Urothelium cell line (cell line): ENCODE results near the gene GJD3.

Experiments
- DNase-seq: peaks from one replicate; pipeline ENCODE4 v3.0.0; 2011; ENCODE audit warnings: low spot score, mixed read lengths
- FAIRE-seq: peaks from 2 replicates; lab custom pipeline; 2011; peaks lifted over from hg19 to GRCh38; lab: Jason Lieb, UNC

The GJD3 gene

GRCh38 chr17:40354221-40355122 lies 10.1 kb downstream of the GJD3 start:
- FAIRE-seq (no peak), DNase-seq (no peak)

DNA sequence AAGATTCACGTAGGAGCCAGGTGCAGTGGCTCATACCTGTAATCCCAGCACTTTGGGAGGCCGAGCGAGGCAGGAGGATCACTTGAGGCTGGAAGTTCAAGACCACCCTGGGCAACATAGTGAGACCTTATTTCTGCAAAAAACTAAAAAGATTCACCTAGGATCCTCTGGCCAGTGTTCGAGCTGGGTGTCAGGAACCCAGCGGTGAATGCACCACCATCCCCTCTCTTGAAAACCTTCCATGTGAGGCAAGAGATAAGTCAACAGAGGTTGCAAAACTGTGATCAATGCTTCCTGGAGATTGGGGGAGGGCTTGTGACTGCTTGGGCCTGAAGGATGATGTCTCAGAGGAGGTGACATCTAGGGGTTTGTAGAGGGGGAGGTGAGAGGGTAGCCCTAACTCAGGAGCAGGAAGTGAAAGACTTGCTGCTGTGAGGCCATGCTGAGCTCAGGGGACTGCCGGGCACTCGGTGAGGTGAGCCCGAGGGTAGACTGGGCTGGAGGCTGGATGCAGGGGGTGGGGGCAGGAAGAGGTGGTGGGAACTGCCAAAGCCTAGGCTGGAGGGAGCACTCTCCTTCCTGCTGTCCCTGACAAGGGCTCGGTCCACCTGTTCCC lies 11.7 kb downstream of the GJD3 start:
- FAIRE-seq (no peak), DNase-seq (no peak)

GRCh38 chr17:40352237-40352778 lies 12.2 kb downstream of the GJD3 start:
- FAIRE-seq (no peak), DNase-seq (no peak)

DNA sequence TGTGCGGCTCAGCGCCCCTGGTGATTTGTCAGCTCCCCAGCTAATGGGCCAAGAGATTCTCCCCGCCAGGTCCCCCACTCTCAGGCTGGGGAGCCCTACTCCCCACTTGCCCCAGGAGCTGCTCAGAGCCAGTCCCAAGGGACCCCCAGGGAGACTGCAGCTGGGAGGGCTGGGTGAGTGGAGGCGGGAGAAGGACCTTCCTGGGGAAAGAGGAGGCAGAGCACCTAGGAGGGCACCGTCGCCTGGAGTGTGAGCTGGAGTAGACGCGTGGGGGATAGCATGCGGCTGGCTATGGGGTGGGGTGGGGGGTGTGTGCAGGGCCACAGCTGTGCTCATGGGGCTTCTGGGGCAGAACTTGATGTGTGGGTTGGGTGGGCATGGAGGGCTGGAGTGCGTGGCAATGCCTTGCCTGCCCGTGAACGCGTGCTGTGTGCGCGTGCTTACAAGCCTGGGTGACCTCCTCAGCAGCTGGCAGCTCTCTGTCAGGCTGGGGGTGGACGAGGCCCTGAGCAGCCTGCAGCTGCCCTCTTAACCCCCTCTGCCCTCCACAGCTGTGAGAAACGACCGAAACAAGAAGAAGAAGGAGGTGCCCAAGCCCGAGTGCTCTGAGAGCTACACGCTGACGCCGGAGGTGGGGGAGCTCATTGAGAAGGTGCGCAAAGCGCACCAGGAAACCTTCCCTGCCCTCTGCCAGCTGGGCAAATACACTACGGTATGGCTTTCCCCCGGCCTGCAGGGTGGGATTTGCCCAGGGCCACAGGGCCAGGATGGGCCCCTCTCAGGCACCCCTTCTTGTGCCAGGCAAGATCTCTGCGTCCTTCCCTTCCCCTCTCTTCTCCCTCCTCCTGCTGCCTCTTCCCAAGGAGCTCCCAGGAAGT lies 12.9 kb downstream of the GJD3 start:
- FAIRE-seq = no peak

DNA sequence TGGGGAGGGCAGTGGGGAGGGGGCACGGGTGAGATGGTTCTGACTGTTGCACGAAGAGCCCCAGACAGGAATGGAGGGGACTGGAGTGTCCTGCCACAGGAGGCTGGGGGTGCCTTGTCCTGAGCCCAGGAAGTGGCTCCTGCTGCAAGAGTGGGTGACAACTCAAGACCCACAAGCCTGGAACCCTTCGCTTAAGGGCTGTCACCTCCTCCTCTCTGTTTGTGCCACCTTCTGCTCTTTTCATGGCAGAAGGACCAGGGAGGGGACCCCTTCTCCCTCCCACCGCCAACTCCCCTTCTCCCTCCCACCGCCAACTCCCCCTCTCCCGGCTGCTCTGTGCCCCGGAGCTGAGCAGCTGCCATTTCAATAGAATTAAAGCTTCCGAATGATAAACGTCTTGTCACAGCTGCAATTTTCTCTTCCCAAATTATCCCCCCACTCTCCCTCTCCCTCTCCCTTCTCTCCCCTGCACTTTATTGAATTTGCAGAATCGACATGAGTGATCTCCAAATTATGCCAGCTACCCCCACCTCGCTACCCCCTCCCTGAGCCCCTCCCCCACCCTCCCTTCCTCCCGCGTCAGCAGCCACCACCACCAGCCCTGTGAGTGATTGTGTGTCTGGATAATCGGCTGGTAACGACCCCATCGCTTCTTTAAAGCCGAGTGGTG lies 13.7 kb downstream of the GJD3 start:
- FAIRE-seq (no peak), DNase-seq (no peak)

More for the DNA sequence above, 12.9 kb downstream of the GJD3 start:
- DNase-seq = no peak

- peak; percentile 9 for FAIRE-seq
- DNase-seq = no peak
Observed at GRCh38 chr17:40349895-40350688, 14.4 kb downstream of the GJD3 start.

DNA sequence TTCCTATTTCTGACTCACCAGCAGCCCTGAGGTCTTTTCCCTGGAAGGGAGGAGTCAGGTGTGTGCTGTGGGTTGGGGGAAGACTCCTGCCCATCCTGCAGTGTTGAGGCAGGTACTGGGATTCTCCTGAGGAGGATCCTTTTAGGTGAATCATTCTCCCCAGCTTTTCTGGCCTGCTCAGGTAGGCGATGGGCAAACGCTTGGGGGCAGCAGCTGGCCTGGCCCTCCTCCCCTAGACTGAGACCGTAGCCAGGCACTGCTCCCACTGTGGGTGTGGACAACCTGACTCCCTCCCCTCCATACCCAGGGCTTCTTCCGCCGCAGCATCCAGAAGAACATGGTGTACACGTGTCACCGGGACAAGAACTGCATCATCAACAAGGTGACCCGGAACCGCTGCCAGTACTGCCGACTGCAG lies 15.1 kb downstream of the GJD3 start:
- FAIRE-seq (no peak), DNase-seq (no peak)

DNA sequence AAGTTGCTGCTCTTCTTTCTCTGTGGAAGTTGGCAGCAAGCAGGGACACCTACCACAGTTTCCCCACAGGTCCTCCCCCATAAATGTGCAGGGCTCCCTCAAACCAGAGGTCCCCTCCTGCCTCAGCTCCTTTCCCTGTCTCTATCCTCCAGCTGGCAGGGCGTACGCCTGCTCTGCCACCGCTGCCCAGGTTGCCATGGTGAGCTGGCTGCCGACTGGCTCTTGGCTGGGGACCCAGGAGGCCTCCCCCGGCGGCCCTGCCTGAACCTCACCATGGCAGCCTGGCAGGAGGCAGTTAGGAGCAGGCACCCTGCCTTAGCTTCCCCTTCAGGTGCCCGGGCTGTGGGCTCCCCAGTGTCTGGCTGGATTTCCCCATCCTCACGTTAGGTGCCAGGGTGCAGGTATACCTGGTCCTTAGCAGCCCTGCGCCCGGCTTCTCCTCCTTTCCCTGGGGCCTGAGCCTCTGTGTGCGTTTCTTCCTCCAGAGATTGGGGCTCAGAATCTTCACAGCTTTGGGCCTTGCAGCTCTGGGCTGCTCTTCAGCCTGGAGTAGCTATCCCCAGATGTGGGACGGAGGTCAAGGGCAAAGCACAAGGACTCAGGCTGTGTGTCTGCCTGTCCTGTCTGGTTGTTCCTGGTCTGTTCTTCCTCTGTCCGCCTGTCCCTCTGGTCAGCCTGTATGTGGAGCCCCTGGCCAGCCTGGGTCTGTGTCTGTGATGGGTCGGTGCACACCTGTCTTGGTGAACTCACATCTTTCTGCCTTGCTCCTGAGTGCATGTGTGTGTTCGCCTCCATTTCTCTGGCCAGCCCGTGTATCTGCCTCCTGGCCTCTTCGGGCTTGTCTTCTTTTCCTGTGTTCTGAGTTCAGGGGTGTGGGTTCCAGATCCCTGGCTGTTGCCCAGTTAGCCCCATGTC lies 15.7 kb downstream of the GJD3 start:
- FAIRE-seq = no peak

GRCh38 chr17:40348136-40348504 lies 16.4 kb downstream of the GJD3 start:
- DNase-seq (no peak), FAIRE-seq (no peak)

More for the DNA sequence above, 15.7 kb downstream of the GJD3 start:
- DNase-seq = no peak

- DNase-seq (no peak), FAIRE-seq (peak; percentile 40)
Observed at GRCh38 chr17:40347319-40348135, 17.0 kb downstream of the GJD3 start.

DNA sequence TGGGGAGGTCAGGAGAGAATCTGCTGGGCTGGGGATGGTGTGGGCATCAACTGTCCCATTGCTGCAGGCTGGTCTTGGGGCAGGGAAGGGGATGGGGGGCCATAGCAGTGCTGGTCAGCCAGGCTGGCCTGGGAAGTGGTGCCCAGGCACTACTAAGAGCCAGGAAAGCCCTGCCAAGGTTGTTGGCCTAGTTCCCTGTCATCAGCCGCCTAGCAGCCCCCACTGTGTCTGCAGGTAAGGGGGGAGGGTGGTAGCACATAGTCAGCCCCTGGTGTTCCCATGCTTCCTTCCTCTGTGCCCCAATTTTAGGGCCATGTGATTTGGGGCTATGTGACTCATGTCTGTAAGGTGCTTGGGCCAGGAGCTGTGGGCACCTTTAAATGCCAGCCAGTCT lies 17.8 kb downstream of the GJD3 start:
- DNase-seq (no peak), FAIRE-seq (no peak)

DNA sequence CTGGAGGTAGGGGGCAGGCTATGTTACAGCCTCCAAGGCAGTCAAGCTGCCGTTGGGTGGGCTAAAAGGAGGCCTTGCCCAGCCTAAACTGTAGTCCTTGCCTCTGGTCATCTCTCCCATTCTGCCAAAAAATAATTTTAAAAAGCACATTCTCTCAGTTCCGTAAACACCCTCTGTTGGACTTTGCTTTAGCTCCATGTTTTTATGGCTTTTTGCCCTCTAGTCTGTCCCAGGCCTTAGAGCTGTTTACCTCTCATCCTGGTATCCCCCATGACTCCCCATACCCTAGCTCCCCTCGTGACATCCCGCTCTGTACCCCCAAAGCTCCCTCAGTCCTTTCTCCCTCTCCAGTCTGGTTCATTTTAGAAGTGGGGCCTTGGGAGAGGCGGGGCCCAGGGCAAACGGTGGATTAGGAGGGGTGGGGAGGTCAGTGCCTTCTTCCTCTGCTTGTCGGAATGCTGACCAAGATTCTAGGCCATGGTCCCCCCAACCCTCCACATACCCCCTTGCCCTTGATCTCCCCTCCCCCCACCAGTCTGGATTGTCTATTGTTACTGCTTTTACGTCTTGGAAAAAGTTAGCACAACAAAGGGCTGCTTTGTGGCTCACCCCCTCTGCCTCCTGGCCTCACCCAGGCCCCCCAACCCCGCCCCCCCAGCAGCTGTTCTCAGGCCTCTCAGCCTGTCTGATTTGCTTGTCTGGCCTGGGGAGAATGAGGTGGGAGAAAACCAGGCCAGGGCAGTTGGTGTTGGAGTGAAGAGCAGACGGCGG lies 18.4 kb downstream of the GJD3 start:
- no peak for FAIRE-seq

GRCh38 chr17:40345161-40345993 lies 19.2 kb downstream of the GJD3 start:
- FAIRE-seq = peak; percentile 23
- DNase-seq = peak; percentile 85

More for the DNA sequence above, 18.4 kb downstream of the GJD3 start:
- no peak for DNase-seq

- DNase-seq = no peak
- FAIRE-seq = no peak
Observed at GRCh38 chr17:40344421-40345160, 19.9 kb downstream of the GJD3 start.
